Duodenal mucosa (tissue), 2 donors: Measurements from ENCODE around the gene RAB27B.
"Not testable (repeated sequence)": the region's sequence is repeated elsewhere in the genome, so short reads cannot be mapped to it uniquely, and the experiment has no call there.

Source experiments
- H3K27ac ChIP-seq: one replicate; pipeline ENCODE4 v1.7.0; 2013; ENCODE audit warnings: low read depth, low read length
- H3K27me3 ChIP-seq, 2 donors: one replicate each; pipeline ENCODE4 v1.7.0; 2013; ENCODE audit warnings: low read length in 2 of 2, control low read depth in 1 of 2; ENCODE audit not compliant: insufficient read depth in 2 of 2, control insufficient read depth in 1 of 2
- H3K36me3 ChIP-seq, 2 donors: one replicate each; pipeline ENCODE4 v1.7.0; 2013; ENCODE audit warnings: low read length in 2 of 2, control low read depth in 1 of 2; ENCODE audit not compliant: insufficient read depth in 2 of 2, control insufficient read depth in 1 of 2
- H3K4me1 ChIP-seq, 2 donors: one replicate each; pipeline ENCODE4 v1.7.0; 2013; ENCODE audit warnings: low read length in 2 of 2, control low read depth in 1 of 2; ENCODE audit not compliant: insufficient read depth in 2 of 2, control insufficient read depth in 1 of 2
- H3K4me3 ChIP-seq, 2 donors: one replicate each; pipeline ENCODE4 v1.7.0; 2013; ENCODE audit warnings: low read length in 2 of 2, low read depth in 1 of 2
- H3K9ac ChIP-seq, 2 donors: one replicate each; pipeline ENCODE4 v1.7.0; 2013; ENCODE audit warnings: low read length in 2 of 2, low read depth in 1 of 2
- H3K9me3 ChIP-seq, 2 donors: one replicate each; pipeline ENCODE4 v1.7.0; 2013; ENCODE audit warnings: low read length in 2 of 2, control low read depth in 1 of 2; ENCODE audit not compliant: control insufficient read depth in 1 of 2

RAB27B gene

DNA sequence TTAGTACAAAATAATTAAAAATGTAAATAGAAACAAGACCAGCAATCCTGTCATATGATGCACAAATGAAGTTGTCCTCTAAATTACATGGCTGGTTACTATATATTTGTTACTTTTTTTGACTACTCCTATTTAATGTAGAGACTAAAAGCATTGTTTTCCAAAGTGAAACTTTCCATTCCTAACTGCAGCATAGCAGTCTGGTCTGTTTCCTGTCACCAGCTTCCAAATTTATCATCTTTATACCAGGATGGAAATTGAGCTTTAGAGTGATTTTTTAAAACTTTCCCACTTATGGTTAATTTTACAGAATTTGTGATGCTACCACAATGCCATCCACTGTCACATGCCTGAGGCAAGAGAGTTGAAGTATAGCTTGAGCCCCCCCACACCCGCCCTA is 33.5 kb upstream of the RAB27B start:
- no peaks in the 10 kb centered on the region for H3K4me1 ChIP-seq
- H3K27ac ChIP-seq = no peak overlapping the region
- H3K36me3 ChIP-seq = no peaks in the 10 kb centered on the region
- H3K9me3 ChIP-seq = no peaks in the 10 kb centered on the region
- no peak overlapping the region for H3K9ac ChIP-seq
- H3K4me3 ChIP-seq = no peak overlapping the region
- H3K27me3 ChIP-seq = no peaks in the 10 kb centered on the region

DNA sequence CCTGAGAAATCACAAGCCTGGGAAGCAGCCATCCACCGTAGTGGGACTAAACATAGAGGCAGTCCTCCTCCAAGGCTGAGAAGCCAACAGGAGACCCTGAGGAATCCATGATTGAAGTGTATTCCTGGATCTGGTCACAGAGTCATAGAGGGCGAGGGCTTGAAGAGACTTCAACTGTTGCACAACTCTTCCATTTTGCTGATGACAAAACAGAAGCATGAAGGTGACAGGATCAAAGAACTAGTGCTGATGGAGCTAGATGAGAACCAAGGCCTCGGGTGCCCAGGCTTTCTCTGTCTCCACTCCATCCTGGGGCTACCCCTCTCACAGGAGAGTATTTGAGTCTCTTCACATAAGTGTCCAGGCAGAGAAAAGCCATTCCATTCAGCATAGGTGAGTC is 30.1 kb upstream of the RAB27B start:
- Histone ChIP-seq H3K27me3 (no peaks in the 10 kb centered on the region), H3K4me3 (no peak overlapping the region), H3K4me1 (no peaks in the 10 kb centered on the region), H3K9ac (no peak overlapping the region), H3K36me3 (no peaks in the 10 kb centered on the region), H3K27ac (no peak overlapping the region), H3K9me3 (no peaks in the 10 kb centered on the region)

DNA sequence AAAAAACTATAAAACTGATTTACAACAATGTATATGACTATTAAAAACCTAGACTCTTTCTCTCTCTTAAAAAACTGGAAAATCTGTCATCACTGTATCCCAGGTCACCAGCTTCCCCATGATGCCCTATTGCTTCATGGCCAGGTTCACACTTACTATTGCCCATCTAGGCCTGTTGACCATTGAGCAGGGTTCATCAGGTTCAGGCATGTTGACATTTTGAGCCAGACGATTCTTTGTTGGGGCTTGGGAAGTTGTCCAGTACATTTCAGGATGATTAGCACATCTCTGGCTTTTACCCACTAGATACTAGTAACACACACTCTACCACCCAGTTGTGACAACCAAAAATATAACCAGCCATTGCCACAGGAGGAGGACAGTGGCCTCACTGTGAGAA is 26.9 kb upstream of the RAB27B start:
- H3K4me1 ChIP-seq = no peaks in the 10 kb centered on the region
- H3K27ac ChIP-seq = no peak overlapping the region
- H3K9me3 ChIP-seq = no peaks in the 10 kb centered on the region
- no peak overlapping the region for H3K4me3 ChIP-seq
- no peaks in the 10 kb centered on the region for H3K27me3 ChIP-seq
- no peak overlapping the region for H3K9ac ChIP-seq
- no peaks in the 10 kb centered on the region for H3K36me3 ChIP-seq

DNA sequence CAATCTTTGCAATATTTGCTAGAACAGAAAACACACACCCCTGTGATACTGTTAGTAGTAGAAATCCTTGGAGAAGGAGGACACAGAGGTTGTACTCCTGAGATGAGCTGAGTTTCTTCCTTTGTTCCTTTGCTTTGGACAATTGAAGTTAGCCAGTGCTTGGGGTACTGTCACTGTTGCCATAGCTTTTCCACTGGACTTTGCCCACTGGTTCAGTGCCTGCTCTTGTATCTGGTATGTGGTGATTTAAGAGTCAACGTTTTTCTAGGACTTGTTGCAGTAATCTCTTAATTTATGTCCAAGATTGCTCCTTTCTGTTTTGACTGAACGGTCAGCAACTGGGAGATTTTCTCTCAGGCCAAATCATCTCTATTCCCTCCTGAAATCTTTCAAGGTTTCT is 26.1 kb upstream of the RAB27B start:
- no peak overlapping the region for H3K9ac ChIP-seq
- H3K36me3 ChIP-seq = no peaks in the 10 kb centered on the region
- no peaks in the 10 kb centered on the region for H3K27me3 ChIP-seq
- H3K4me1 ChIP-seq = no peaks in the 10 kb centered on the region
- H3K4me3 ChIP-seq = no peak overlapping the region
- no peaks in the 10 kb centered on the region for H3K9me3 ChIP-seq
- H3K27ac ChIP-seq = no peak overlapping the region

DNA sequence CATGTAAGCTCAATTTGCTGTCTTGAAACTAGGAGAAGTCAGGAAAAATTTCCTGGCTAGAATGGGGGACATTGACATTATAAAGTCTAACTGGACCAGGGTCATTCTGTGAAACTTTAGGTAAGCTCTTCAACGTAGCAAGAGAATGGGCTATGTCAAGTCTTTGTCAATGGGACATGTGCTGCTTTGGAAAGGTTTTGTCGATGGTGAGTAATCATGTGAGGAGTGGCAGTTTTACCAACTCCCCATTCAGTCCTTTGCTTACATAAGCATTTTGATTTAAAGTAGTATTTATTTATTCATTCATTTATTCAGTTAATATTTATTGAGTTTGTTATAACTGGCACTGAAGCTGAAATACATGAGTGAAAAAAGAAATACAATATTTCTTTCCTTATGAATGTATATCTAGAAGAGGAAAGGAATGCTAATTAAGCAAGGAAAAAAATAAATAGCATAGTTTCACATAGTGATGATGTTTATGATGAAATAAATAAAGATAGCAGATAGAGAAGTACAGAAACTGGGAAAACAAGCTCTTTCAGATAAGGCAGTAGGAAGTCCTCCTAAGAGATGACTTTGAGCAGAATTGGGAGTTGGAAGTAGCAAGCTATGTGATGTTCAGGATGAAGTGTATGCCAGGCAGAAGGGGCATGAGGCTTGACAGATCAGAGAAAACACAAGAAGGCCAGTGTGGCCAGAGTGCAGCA is 25.4 kb upstream of the RAB27B start:
- no peaks in the 10 kb centered on the region for H3K9me3 ChIP-seq
- no peak overlapping the region for H3K9ac ChIP-seq
- H3K4me1 ChIP-seq = no peaks in the 10 kb centered on the region
- no peaks in the 10 kb centered on the region for H3K36me3 ChIP-seq
- no peaks in the 10 kb centered on the region for H3K27me3 ChIP-seq
- H3K4me3 ChIP-seq = no peak overlapping the region
- no peak overlapping the region for H3K27ac ChIP-seq

DNA sequence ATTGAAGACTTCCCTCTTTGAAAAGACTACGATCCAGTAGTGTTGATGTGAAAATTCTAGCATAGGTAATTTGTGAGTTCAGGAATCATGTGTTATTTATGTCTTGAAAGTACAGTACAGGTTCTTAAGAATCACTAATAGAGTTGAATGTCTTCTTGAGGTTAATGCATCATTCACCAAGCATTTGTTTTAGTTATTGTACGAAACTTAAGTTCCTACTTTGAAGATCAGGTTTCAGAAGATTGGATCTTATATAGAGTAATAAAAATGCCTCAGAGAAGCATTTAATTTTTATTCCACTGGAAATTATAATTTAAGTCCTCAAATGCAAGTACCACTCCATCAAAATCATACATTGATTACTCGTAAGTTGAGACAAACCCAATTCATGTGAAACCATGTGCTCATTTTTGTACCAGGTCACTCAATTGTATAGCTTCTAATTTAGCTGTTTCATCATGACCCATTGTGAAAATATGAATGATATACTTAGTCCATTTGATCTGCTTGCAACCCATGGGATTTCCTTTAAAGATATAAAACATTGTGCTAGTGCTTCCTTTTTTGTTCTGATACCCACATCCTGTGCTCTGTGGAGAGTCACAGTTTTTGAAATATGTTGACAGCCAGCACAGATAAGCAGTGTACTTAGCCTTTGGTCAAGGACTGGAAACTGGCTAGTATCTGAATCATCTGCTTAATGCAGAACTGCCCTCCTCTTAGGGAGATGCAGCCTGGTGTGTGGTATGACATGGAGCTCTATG is 22.5 kb upstream of the RAB27B start:
- Histone ChIP-seq H3K4me3 (no peak overlapping the region), H3K9me3 (no peaks in the 10 kb centered on the region), H3K36me3 (no peaks in the 10 kb centered on the region), H3K9ac (no peak overlapping the region), H3K4me1 (no peaks in the 10 kb centered on the region), H3K27ac (no peak overlapping the region), H3K27me3 (no peaks in the 10 kb centered on the region)

DNA sequence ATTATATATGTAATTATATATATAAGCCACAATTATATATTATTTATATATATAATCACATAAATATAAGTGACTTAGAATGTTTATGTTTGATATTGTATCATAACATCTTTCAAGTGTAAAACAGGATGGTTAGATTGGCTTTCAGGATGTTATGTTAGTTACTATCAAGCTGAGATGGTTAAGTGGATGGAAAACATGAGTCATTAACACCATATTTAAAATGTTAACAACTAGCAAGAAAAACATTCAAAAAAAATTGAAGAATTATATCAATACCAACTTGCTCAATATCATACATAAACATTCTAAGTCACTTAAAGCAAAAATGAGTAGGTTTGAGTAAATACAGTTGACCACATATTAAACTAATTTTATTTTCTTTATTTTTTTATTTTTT is 21.8 kb upstream of the RAB27B start:
- no peak overlapping the region for H3K9ac ChIP-seq
- no peak overlapping the region for H3K4me3 ChIP-seq
- no peaks in the 10 kb centered on the region for H3K4me1 ChIP-seq
- no peaks in the 10 kb centered on the region for H3K9me3 ChIP-seq
- H3K36me3 ChIP-seq = no peaks in the 10 kb centered on the region
- H3K27ac ChIP-seq = no peak overlapping the region
- H3K27me3 ChIP-seq = no peaks in the 10 kb centered on the region

DNA sequence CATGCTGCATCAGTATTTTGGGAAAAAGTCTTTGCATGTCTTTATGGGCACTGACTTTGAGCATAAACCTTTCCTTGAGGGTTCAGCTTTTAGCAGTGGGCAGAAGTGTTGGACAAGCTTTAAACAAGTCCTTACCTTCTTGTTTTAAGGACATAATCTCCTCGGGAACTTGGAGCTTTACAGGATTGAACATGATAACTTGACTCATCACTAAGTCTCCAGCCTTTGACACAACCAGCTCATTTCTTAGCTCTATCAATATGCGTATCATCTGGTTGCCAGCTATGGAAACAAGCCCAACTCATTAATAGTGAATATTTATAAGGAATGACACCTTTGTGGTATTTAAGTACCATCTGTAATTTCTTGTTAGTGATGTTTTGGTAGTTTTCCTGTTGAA is 21.0 kb upstream of the RAB27B start:
- no peak overlapping the region for H3K9ac ChIP-seq
- no peaks in the 10 kb centered on the region for H3K4me1 ChIP-seq
- no peaks in the 10 kb centered on the region for H3K36me3 ChIP-seq
- no peak overlapping the region for H3K27ac ChIP-seq
- no peak overlapping the region for H3K4me3 ChIP-seq
- H3K27me3 ChIP-seq = no peaks in the 10 kb centered on the region
- H3K9me3 ChIP-seq = no peaks in the 10 kb centered on the region

DNA sequence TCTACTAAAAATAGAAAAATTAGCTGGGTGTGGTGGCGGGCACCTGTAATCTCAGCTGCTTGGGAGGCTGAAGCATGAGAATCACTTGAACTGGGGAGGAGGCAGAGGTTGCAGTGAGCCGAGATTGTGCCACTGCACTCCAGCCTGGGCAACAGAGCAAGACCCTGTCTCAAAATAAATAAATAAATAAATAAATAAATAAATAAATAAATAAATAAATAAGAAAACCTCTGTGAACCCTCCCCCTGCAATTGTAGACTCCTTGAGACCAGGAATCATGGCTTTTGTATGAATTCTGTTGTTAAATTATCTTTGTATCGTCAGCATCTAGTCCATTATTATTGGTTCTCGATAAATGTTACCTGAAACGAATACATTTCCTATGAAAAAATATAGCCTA is 17.6 kb upstream of the RAB27B start:
- not testable (repeated sequence) for H3K9ac ChIP-seq, H3K27me3 ChIP-seq, H3K4me1 ChIP-seq, H3K27ac ChIP-seq, H3K36me3 ChIP-seq, H3K4me3 ChIP-seq, H3K9me3 ChIP-seq

DNA sequence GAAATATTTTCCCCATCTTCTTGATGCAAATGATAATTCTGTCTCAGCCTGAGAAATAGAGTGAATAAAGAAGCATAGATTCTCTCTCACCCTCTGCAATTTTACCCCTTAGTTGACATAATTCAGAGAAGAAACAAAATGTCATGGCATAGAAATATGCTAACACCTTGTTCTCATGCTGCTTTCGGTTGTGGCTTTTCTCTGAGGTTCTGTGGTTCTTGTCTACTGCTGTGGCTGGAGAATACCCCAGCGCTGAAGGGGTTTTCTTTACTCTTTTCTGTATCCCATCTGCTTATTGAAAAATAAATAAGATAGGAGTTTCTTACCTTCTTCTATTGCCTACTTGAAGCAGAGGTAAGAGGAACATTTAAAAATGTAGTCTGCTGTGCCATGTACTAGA is 15.4 kb upstream of the RAB27B start:
- no peak overlapping the region for H3K4me3 ChIP-seq
- no peak overlapping the region for H3K9ac ChIP-seq
- no peaks in the 10 kb centered on the region for H3K27me3 ChIP-seq
- H3K36me3 ChIP-seq = no peaks in the 10 kb centered on the region
- no peak overlapping the region for H3K27ac ChIP-seq
- H3K9me3 ChIP-seq = no peaks in the 10 kb centered on the region
- no peaks in the 10 kb centered on the region for H3K4me1 ChIP-seq
